SK-N-SH treated with all-trans-retinoic acid at 6 μM for 48 hours (cell line): ENCODE results near the gene CCDC148.
"Not testable (repeated sequence)": the region's sequence is repeated elsewhere in the genome, so short reads cannot be mapped to it uniquely, and the experiment has no call there.

Source experiments
- ATAC-seq: fragments of 200-7000 bp; cut with Tn5 transposase; 3 replicates; pipeline ENCODE4 v1.9.1; 2020; ENCODE audit warnings: mild to moderate bottlenecking, moderate library complexity
- ARNTL ChIP-seq: fragments of 450-650 bp; formaldehyde crosslinking; IDR thresholded peaks from 2 replicates; pipeline ENCODE4 v1.5.0; 2020; ENCODE audit warnings: low read depth, mild to moderate bottlenecking, moderate library complexity, borderline replicate concordance
- BACH2 ChIP-seq: fragments of 250-450 bp; sonication (Bioruptor Pico); IDR thresholded peaks from 2 replicates; pipeline ENCODE4 v1.9.0; 2021; ENCODE audit warnings: mild to moderate bottlenecking, borderline replicate concordance
- CSDC2 ChIP-seq: fragments of 250-450 bp; sonication (Bioruptor Pico); IDR thresholded peaks from 2 replicates; pipeline ENCODE4 v1.5.0; 2020; ENCODE audit warnings: mild to moderate bottlenecking, moderate library complexity
- CSRNP3 ChIP-seq: fragments of 250-450 bp; sonication (Bioruptor Pico); IDR thresholded peaks from 2 replicates; pipeline ENCODE4 v1.5.1; 2021; ENCODE audit warnings: mild to moderate bottlenecking, moderate library complexity
- ESRRG ChIP-seq: fragments of 250-450 bp; sonication (Bioruptor Pico); IDR thresholded peaks from 2 replicates; pipeline ENCODE4 v1.6.1; 2021; ENCODE audit warnings: mild to moderate bottlenecking
- ISL1 ChIP-seq: fragments of 250-450 bp; sonication (Bioruptor Pico); IDR thresholded peaks from 2 replicates; pipeline ENCODE4 v2.1.2; 2022; ENCODE audit warnings: mild to moderate bottlenecking, moderate library complexity
- OSR1 ChIP-seq: fragments of 250-450 bp; sonication (Bioruptor Pico); IDR thresholded peaks from 2 replicates; pipeline ENCODE4 v1.8.0; 2022; ENCODE audit warnings: moderate library complexity, mild to moderate bottlenecking, inconsistent platforms
- PATZ1 ChIP-seq: fragments of 250-450 bp; sonication (Bioruptor Pico); IDR thresholded peaks from 2 replicates; pipeline ENCODE4 v1.8.0; 2020; ENCODE audit warnings: mild to moderate bottlenecking, moderate library complexity, borderline replicate concordance
- POU6F1 ChIP-seq: fragments of 250-450 bp; sonication (Bioruptor Pico); IDR thresholded peaks from 2 replicates; pipeline ENCODE4 v1.8.0; 2021; ENCODE audit warnings: low read depth, mild to moderate bottlenecking, moderate library complexity, borderline replicate concordance
- RARB ChIP-seq: fragments of 250-450 bp; sonication (Bioruptor Pico); IDR thresholded peaks from 2 replicates; pipeline ENCODE4 v1.8.0; 2021; ENCODE audit warnings: mild to moderate bottlenecking, moderate library complexity
- SNAI2 ChIP-seq: fragments of 250-450 bp; sonication (Bioruptor Pico); IDR thresholded peaks from 2 replicates; pipeline ENCODE4 v1.5.0; 2020; ENCODE audit warnings: mild to moderate bottlenecking, moderate library complexity
- TSHZ2 ChIP-seq: fragments of 250-450 bp; sonication (Bioruptor Pico); IDR thresholded peaks from 2 replicates; pipeline ENCODE4 v1.5.0; 2020; ENCODE audit warnings: mild to moderate bottlenecking, moderate library complexity
- ZC3H10 ChIP-seq: fragments of 250-450 bp; sonication (Bioruptor Pico); IDR thresholded peaks from 2 replicates; pipeline ENCODE4 v1.5.1; 2021; ENCODE audit warnings: mild to moderate bottlenecking, moderate library complexity
- ZFP3 ChIP-seq: fragments of 250-450 bp; sonication (Bioruptor Pico); IDR thresholded peaks from 2 replicates; pipeline ENCODE4 v1.5.0; 2020; ENCODE audit warnings: mild to moderate bottlenecking, moderate library complexity
- ZFP30 ChIP-seq: fragments of 450-650 bp; formaldehyde crosslinking; IDR thresholded peaks from 2 replicates; pipeline ENCODE4 v1.5.0; 2022; ENCODE audit warnings: mild to moderate bottlenecking, moderate library complexity
- ZNF565 ChIP-seq: fragments of 450-650 bp; formaldehyde crosslinking; conservative IDR thresholded peaks from 2 replicates; pipeline ENCODE4 v1.5.0; 2020; ENCODE audit warnings: low read depth, mild to moderate bottlenecking, moderate library complexity
- ZNF70 ChIP-seq: fragments of 450-650 bp; formaldehyde crosslinking; IDR thresholded peaks from 2 replicates; pipeline ENCODE4 v1.5.0; 2020; ENCODE audit warnings: mild to moderate bottlenecking, moderate library complexity
- ZNF8 ChIP-seq: fragments of 450-650 bp; formaldehyde crosslinking; IDR thresholded peaks from 2 replicates; pipeline ENCODE4 v1.5.0; 2020; ENCODE audit warnings: mild to moderate bottlenecking, moderate library complexity

The CCDC148 gene

GRCh38 chr2:158457092-158457825 is 706 bp upstream of the CCDC148 start (continued):
- TF ChIP-seq PATZ1, result no peak

- ATAC-seq, result no peak
Measured at GRCh38 chr2:158443606-158444005, 12.9 kb downstream of the CCDC148 start.

GRCh38 chr2:158439062-158439461 is 17.5 kb downstream of the CCDC148 start:
- ATAC-seq, result not testable (repeated sequence)

More at GRCh38 chr2:158443606-158444005, 12.9 kb downstream of the CCDC148 start:
- TF ChIP-seq POU6F1 (CRISPR knock-in tag) (no peak), ESRRG (CRISPR knock-in tag) (no peak), ZNF565 (CRISPR knock-in tag) (no peak), RARB (CRISPR knock-in tag) (no peak), BACH2 (CRISPR knock-in tag) (no peak), CSDC2 (CRISPR knock-in tag) (no peak), SNAI2 (CRISPR knock-in tag) (no peak), ISL1 (CRISPR knock-in tag) (no peak), TSHZ2 (no peak)
- TF ChIP-seq, all 23 proteins: peak for 0

GRCh38 chr2:158433716-158434115 is 22.8 kb downstream of the CCDC148 start:
- not testable (repeated sequence) for ATAC-seq

- no peak for TF ChIP-seq CSDC2 (CRISPR knock-in tag)
- TF ChIP-seq ZNF565 (CRISPR knock-in tag), result no peak
- TF ChIP-seq ZNF8 (CRISPR knock-in tag), result no peak
- no peak for TF ChIP-seq ARNTL
- TF ChIP-seq ZNF70 (CRISPR knock-in tag), result no peak
- no peak for TF ChIP-seq SNAI2 (CRISPR knock-in tag)
- TF ChIP-seq ZC3H10 (CRISPR knock-in tag), result no peak
- no peak for TF ChIP-seq POU6F1 (CRISPR knock-in tag)
- TF ChIP-seq ZFP30 (CRISPR knock-in tag), result no peak
- no peak for TF ChIP-seq OSR1 (CRISPR knock-in tag)
- TF ChIP-seq, all 23 proteins: peak for 0
Measured at GRCh38 chr2:158432117-158432516, 24.4 kb downstream of the CCDC148 start.

GRCh38 chr2:158414538-158414937 is 42.0 kb downstream of the CCDC148 start:
- peak; percentile 70; the same call in 2 of the 3 replicates for ATAC-seq
- TF ChIP-seq PATZ1, result no peak
- no peak for TF ChIP-seq TSHZ2
- no peak for TF ChIP-seq ZFP3 (CRISPR knock-in tag)
- no peak for TF ChIP-seq RARB (CRISPR knock-in tag)
- TF ChIP-seq CSRNP3 (CRISPR knock-in tag), result no peak

More at GRCh38 chr2:158432117-158432516, 24.4 kb downstream of the CCDC148 start:
- no peak for ATAC-seq
